ENCODE measurements around the gene LHX8.

DNA sequence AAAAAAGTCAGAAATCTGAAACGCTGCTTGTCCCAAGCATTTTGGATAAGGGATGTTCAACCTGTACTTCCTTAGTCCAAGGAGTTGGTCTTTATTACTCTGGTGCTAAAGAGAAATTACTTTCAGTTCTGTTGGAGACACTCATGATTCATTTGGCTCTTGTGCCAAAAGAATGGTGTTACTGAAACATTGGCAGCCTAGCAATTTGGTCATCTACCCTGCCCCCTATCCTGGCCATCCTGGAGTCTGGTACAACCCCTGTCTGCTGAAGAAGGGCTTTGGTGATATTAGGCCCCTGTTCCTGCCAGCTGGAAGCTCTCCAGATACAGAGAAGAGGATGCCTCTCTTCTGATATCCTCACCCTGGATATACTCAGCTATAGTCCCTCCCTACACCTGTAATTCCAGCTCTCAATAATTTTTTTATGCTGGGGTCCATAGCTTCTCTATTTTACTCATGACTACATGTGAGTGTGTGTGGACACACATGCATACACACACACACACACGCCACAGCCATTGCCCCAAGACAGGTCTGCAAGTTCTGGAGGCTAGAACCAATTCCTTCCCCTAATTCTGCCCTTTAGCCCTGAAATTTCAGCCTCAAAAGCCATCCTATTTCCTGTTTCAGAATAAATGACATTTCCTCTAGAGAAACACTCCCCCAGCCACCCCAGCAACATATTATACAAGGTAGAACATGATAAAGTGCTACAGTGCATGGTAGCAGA, 40.0 kb downstream of the LHX8 start:
- TF ChIP-seq, protein P1, sequence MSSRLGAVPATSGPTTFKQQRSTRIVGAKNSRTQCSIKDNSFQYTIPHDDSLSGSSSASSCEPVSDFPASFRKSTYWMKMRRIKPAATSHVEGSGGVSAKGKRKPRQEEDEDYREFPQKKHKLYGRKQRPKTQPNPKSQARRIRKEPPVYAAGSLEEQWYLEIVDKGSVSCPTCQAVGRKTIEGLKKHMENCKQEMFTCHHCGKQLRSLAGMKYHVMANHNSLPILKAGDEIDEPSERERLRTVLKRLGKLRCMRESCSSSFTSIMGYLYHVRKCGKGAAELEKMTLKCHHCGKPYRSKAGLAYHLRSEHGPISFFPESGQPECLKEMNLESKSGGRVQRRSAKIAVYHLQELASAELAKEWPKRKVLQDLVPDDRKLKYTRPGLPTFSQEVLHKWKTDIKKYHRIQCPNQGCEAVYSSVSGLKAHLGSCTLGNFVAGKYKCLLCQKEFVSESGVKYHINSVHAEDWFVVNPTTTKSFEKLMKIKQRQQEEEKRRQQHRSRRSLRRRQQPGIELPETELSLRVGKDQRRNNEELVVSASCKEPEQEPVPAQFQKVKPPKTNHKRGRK (CRISPR knock-in tag; IDR thresholded peaks at IDR 0.05; ENCODE audit: borderline replicate concordance), result no peak
- TF ChIP-seq, protein P2, sequence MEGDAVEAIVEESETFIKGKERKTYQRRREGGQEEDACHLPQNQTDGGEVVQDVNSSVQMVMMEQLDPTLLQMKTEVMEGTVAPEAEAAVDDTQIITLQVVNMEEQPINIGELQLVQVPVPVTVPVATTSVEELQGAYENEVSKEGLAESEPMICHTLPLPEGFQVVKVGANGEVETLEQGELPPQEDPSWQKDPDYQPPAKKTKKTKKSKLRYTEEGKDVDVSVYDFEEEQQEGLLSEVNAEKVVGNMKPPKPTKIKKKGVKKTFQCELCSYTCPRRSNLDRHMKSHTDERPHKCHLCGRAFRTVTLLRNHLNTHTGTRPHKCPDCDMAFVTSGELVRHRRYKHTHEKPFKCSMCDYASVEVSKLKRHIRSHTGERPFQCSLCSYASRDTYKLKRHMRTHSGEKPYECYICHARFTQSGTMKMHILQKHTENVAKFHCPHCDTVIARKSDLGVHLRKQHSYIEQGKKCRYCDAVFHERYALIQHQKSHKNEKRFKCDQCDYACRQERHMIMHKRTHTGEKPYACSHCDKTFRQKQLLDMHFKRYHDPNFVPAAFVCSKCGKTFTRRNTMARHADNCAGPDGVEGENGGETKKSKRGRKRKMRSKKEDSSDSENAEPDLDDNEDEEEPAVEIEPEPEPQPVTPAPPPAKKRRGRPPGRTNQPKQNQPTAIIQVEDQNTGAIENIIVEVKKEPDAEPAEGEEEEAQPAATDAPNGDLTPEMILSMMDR (IDR thresholded peaks at IDR 0.05), result no peak
- no peak for TF ChIP-seq ZNF317 (CRISPR knock-in tag; IDR thresholded peaks at IDR 0.05; ENCODE audit: borderline replicate concordance, low read depth)
- TF ChIP-seq TP53 (CRISPR knock-in tag; IDR thresholded peaks at IDR 0.05), result no peak
- no peak for TF ChIP-seq TCF7 (CRISPR knock-in tag; IDR thresholded peaks at IDR 0.05; ENCODE audit: low read depth)
- TF ChIP-seq, protein P3, sequence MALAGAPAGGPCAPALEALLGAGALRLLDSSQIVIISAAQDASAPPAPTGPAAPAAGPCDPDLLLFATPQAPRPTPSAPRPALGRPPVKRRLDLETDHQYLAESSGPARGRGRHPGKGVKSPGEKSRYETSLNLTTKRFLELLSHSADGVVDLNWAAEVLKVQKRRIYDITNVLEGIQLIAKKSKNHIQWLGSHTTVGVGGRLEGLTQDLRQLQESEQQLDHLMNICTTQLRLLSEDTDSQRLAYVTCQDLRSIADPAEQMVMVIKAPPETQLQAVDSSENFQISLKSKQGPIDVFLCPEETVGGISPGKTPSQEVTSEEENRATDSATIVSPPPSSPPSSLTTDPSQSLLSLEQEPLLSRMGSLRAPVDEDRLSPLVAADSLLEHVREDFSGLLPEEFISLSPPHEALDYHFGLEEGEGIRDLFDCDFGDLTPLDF (CRISPR knock-in tag; IDR thresholded peaks at IDR 0.05), result no peak

Measured in WTC11 (cell line).